Endothelial cell of umbilical vein (primary cell): Measurements from ENCODE around the gene GOLGA2. TPM values are rescaled to one million over a fixed set of nuclear protein-coding genes. Genes with fewer than 3 reads are reported as not detected.

ENCODE experiments used
- BruUV-seq: library from RNA; stranded (reverse); fragments of 400-500 nt; replicated peaks from 2 replicates; lab custom pipeline; 2021; lab: Mats Ljungman, UMichigan
- CTCF ChIA-PET: fragments of 300-600, 350-600 bp; sonication (Branson Sonifier 250); formaldehyde crosslinking; loops from one replicate; lab custom pipeline; 2021; ENCODE audit warnings: antibody characterized with exemption, inconsistent platforms; lab: Charles Lee
- POLR2A ChIA-PET: fragments of 300-600, 350-600 bp; sonication (Branson Sonifier 250); formaldehyde crosslinking; loops from one replicate; lab custom pipeline; 2021; ENCODE audit warnings: antibody characterized with exemption, inconsistent platforms; lab: Charles Lee
- DNase-seq: peaks from one replicate; pipeline ENCODE4 v3.0.0-alpha.2; 2011; ENCODE audit warnings: low read depth, low spot score
- FAIRE-seq: peaks from 2 replicates; lab custom pipeline; 2011; peaks lifted over from hg19 to GRCh38; lab: Jason Lieb, UNC
- H2AFZ ChIP-seq: 2 replicates; pipeline ENCODE4 v1.6.0; 2012; ENCODE audit warnings: low read depth, low read length, control low read depth, inconsistent platforms
- H3K27ac ChIP-seq: 2 replicates; pipeline ENCODE4 v1.5.1; 2011; ENCODE audit warnings: low read depth, mild to moderate bottlenecking, control low read depth, low read length, moderate library complexity; ENCODE audit not compliant: insufficient read depth
- H3K27me3 ChIP-seq, 2 experiments: 2 replicates each; pipeline versions ENCODE4 v1.6.0 to v1.6.1; 2011; ENCODE audit warnings: low read length in 2 of 2, mixed read lengths in 1 of 2; ENCODE audit not compliant: control insufficient read depth in 2 of 2, insufficient read depth in 2 of 2
- H3K36me3 ChIP-seq, 2 experiments: 2 replicates in 1 of 2; 3 replicates in 1 of 2; pipeline ENCODE4 v1.5.1; 2011; ENCODE audit warnings: low read length in 2 of 2, mild to moderate bottlenecking in 1 of 2, moderate library complexity in 1 of 2; ENCODE audit not compliant: control insufficient read depth in 2 of 2, insufficient read depth in 2 of 2; ENCODE audit errors: extremely low read depth in 1 of 2
- H3K4me1 ChIP-seq: 3 replicates; pipeline ENCODE4 v1.5.1; 2011; ENCODE audit warnings: mild to moderate bottlenecking, low read length; ENCODE audit not compliant: control insufficient read depth, insufficient read depth; ENCODE audit errors: extremely low read depth
- H3K4me2 ChIP-seq: 2 replicates; pipeline ENCODE4 v1.6.1; 2011; ENCODE audit warnings: low read length, control low read depth, mixed read lengths; ENCODE audit not compliant: insufficient read depth
- H3K4me3 ChIP-seq, 3 experiments: fragments of 200-600 bp in 1 of 3; sonication (generic), shearing (Covaris generic) in 1 of 3; replicated peaks in 1 of 3; 2 replicates each; pipeline ENCODE4 v1.5.1; 2011 to 2016; ENCODE audit warnings: control low read depth in 3 of 3, low read length in 3 of 3, mild to moderate bottlenecking in 2 of 3, inconsistent platforms in 1 of 3, low read depth in 1 of 3, moderate library complexity in 1 of 3; ENCODE audit not compliant: insufficient read depth in 1 of 3
- H3K79me2 ChIP-seq: 2 replicates; pipeline ENCODE4 v1.6.0; 2012; ENCODE audit warnings: low read length, inconsistent platforms; ENCODE audit not compliant: control insufficient read depth, insufficient read depth
- H3K9ac ChIP-seq: replicated peaks from 2 replicates; pipeline ENCODE3; 2011; ENCODE audit warnings: low read length, control low read depth; ENCODE audit not compliant: insufficient read depth; ENCODE audit errors: extremely low read depth
- H3K9me1 ChIP-seq: replicated peaks from 3 replicates; pipeline ENCODE4 v1.6.0; 2011; ENCODE audit warnings: mild to moderate bottlenecking, low read length; ENCODE audit not compliant: control insufficient read depth, insufficient read depth; ENCODE audit errors: extremely low read depth
- H3K9me3 ChIP-seq: replicated peaks from 2 replicates; pipeline ENCODE4 v1.5.1; 2012; ENCODE audit warnings: low read length, inconsistent platforms; ENCODE audit not compliant: control insufficient read depth, insufficient read depth
- H4K20me1 ChIP-seq: replicated peaks from 2 replicates; pipeline ENCODE3; 2011; ENCODE audit warnings: mild to moderate bottlenecking, low read length; ENCODE audit not compliant: control insufficient read depth, insufficient read depth; ENCODE audit errors: extremely low read depth
- CTCF ChIP-seq, 2 donors: IDR thresholded peaks; 1 replicate in 1 of 2; 2 replicates in 1 of 2; pipeline ENCODE4 v1.5.1; 2011; ENCODE audit warnings: low read length in 2 of 2, mild to moderate bottlenecking in 2 of 2, moderate library complexity in 2 of 2, control low read depth in 1 of 2, inconsistent platforms in 1 of 2, low read depth in 1 of 2; ENCODE audit not compliant: insufficient read depth in 1 of 2; ENCODE audit errors: extremely low read depth in 1 of 2
- EZH2 ChIP-seq: IDR thresholded peaks from 2 replicates; pipeline ENCODE4 v1.6.1; 2012; ENCODE audit warnings: borderline replicate concordance, low read depth, mild to moderate bottlenecking, moderate library complexity, low read length, inconsistent platforms; ENCODE audit not compliant: severe bottlenecking
- FOS ChIP-seq: IDR thresholded peaks from 2 replicates; pipeline ENCODE4 v1.6.1; 2011; ENCODE audit warnings: mild to moderate bottlenecking, low read length, moderate library complexity, borderline replicate concordance; ENCODE audit not compliant: insufficient read depth
- GATA2 ChIP-seq: IDR thresholded peaks from 2 replicates; pipeline ENCODE4 v1.7.0; 2011; ENCODE audit warnings: low read depth, mild to moderate bottlenecking, moderate library complexity, mixed read lengths, low read length; ENCODE audit not compliant: insufficient read length, insufficient read depth
- MYC ChIP-seq: IDR thresholded peaks from one replicate; pipeline ENCODE4 v1.6.1; 2011; ENCODE audit warnings: mild to moderate bottlenecking, low read depth, low read length
- dilution Hi-C: fragments of 300-500 bp; cut with MboI; formaldehyde crosslinking; loops from one replicate; pipeline ENCODE4 v1.15.0; 2019; ENCODE audit warnings: low sequenced_read_pairs; ENCODE audit not compliant: extremely low pct_ligation_motif_present
- intact Hi-C: fragments of 100-400 bp; cut with micrococcal nuclease; formaldehyde crosslinking; loops from one replicate; pipeline ENCODE4 v1.10.0; 2022
- polyA plus RNA-seq, 4 experiments: library from polyadenylated mRNA; depleted of rRNA in 3 of 4; stranded (reverse) in 3 of 4; unstranded in 1 of 4; fragments of >200 nt; gene quantifications; 2 replicates each; pipeline versions ENCODE4 v1.2.1 to v1.2.3, GENCODE V29; 2011 to 2012; ENCODE audit warnings: missing spikeins in 1 of 4
- total RNA-seq: library from RNA; stranded (reverse); gene quantifications from 2 replicates; pipeline ENCODE4 v1.2.3, GENCODE V29; 2021
- TF ChIP-seq, protein P1 (sequence below): IDR thresholded peaks from 2 replicates; pipeline ENCODE4 v1.6.1; 2011; ENCODE audit not compliant: insufficient read depth, insufficient read length

GOLGA2 gene
- total and polyA plus RNA-seq, 2 donors (not counting 3 experiments of a cell fraction or from before 2014, with no cell fraction given), result 52.3 to 114 TPM

DNA sequence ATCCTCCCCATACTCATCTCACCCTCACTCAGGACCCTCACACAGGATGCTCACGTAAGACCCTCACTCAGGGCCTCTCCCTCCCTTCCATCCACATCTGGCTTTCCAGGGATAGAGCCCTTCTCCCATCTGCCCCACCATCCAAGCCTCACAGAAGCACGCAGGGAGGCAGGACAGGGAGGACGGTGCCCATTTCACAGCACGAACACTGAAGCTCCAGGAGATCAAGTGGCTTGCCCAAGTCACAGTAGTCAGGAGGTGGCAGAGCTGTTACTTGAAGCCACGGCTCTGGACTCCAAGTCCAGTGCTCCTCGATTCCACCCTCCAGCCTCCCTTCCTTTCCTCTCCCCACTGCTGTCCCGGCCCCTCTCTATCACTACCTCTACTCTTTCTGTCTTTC lies 50.9 kb downstream of the GOLGA2 start:
- FAIRE-seq (no peak), DNase-seq (no peak)
- CTCF ChIA-PET, result interaction anchor here (1.1 kb wide), 1 partner anchor 17 kb away, joined by 3 read pairs; no protein-coding TSS in a partner anchor
- Histone ChIP-seq H3K36me3 (no peaks in the 10 kb centered on the region), H4K20me1 (no peaks in the 10 kb centered on the region), H3K4me3 (no peak overlapping the region), H3K9ac (no peak overlapping the region), H3K27ac (no peak overlapping the region), H3K4me1 (no peaks in the 10 kb centered on the region), H3K4me2 (no peak overlapping the region), H2AFZ (no peak overlapping the region), H3K9me3 (no peaks in the 10 kb centered on the region), H3K9me1 (no peaks in the 10 kb centered on the region), H3K27me3 (no peaks in the 10 kb centered on the region), H3K79me2 (no peaks in the 10 kb centered on the region)
- BruUV-seq, result no TSS peak
- intact Hi-C loops, result no loop called here
- no peak for TF ChIP-seq MYC
- no peak for TF ChIP-seq EZH2
- no peak for TF ChIP-seq GATA2
- no peak for TF ChIP-seq FOS
- TF ChIP-seq CTCF (IDR thresholded peaks at IDR 0.05; ENCODE audit: extremely low read depth in 1 of 2, insufficient read depth in 1 of 2, low read depth in 1 of 2, low read length in 2 of 2), result no peak
- TF ChIP-seq, protein P1, sequence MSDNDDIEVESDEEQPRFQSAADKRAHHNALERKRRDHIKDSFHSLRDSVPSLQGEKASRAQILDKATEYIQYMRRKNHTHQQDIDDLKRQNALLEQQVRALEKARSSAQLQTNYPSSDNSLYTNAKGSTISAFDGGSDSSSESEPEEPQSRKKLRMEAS, result no peak
- dilution Hi-C loops, result no loop called here
- POLR2A ChIA-PET, result no interaction called here
